GM10248 (cell line): ENCODE measurements around the gene CLK1.

Experiments used
- CTCF ChIA-PET: fragments of 300-600 bp; sonication (Branson Sonifier 250); formaldehyde crosslinking; extraction: SDS; loops from one replicate; lab custom pipeline; 2021; ENCODE audit warnings: antibody characterized with exemption; lab: Yijun Ruan, JAX
- POLR2A ChIA-PET: fragments of 350-650 bp; sonication (Branson Sonifier 250); formaldehyde crosslinking; extraction: SDS; loops from one replicate; lab custom pipeline; 2020; ENCODE audit warnings: antibody characterized with exemption; lab: Yijun Ruan, JAX
- DNase-seq: peaks from one replicate; pipeline ENCODE4 v3.0.0; 2012; ENCODE audit errors: extremely low spot score
- TF ChIP-seq, protein P1 (sequence below): IDR thresholded peaks from 2 replicates; pipeline ENCODE4 v1.5.1; 2012; ENCODE audit warnings: mild to moderate bottlenecking, low read depth; ENCODE audit errors: extremely low read depth, missing control alignments, control extremely low read depth

The CLK1 gene

GRCh38 chr2:200814276-200814815 is 50.1 kb downstream of the CLK1 start:
- TF ChIP-seq, protein P1, sequence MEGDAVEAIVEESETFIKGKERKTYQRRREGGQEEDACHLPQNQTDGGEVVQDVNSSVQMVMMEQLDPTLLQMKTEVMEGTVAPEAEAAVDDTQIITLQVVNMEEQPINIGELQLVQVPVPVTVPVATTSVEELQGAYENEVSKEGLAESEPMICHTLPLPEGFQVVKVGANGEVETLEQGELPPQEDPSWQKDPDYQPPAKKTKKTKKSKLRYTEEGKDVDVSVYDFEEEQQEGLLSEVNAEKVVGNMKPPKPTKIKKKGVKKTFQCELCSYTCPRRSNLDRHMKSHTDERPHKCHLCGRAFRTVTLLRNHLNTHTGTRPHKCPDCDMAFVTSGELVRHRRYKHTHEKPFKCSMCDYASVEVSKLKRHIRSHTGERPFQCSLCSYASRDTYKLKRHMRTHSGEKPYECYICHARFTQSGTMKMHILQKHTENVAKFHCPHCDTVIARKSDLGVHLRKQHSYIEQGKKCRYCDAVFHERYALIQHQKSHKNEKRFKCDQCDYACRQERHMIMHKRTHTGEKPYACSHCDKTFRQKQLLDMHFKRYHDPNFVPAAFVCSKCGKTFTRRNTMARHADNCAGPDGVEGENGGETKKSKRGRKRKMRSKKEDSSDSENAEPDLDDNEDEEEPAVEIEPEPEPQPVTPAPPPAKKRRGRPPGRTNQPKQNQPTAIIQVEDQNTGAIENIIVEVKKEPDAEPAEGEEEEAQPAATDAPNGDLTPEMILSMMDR: no peak
- no peak for DNase-seq
- ChIA-PET CTCF (interaction anchor here (0.9 to 1.5 kb wide), 5 partner anchors 12 to 418 kb away, joined by 3 to 6 read pairs (median 3); partner anchors contain the start of gene KCTD18), POLR2A (interaction anchor here (0.6 to 1.8 kb wide), 3 partner anchors 13 to 50 kb away, joined by 3 to 5 read pairs (median 3); partner anchors contain the start of gene CLK1)

- POLR2A ChIA-PET: interaction anchor here (1.0 to 1.4 kb wide), 2 partner anchors 15 kb away, joined by 3 read pairs; no protein-coding TSS in a partner anchor
- peak; percentile 63 for DNase-seq
Observed at GRCh38 chr2:200812122-200813022, 52.1 kb downstream of the CLK1 start.

GRCh38 chr2:200811333-200812121 is 52.9 kb downstream of the CLK1 start, which contains the start of gene BZW1:
BZW1 (plus strand) TSS chr2:200811910; CDS start chr2:200813218, 1,308 bp downstream.
- ChIA-PET POLR2A (interaction anchor here (1.0 kb wide), 1 partner anchor 16 kb away, joined by 3 read pairs; no protein-coding TSS in a partner anchor), CTCF (no interaction called here)
- DNase-seq: peak; percentile 97
- TF ChIP-seq, protein P1: no peak

More at GRCh38 chr2:200812122-200813022, 52.1 kb downstream of the CLK1 start:
- TF ChIP-seq, protein P1: peak; percentile 76
- CTCF ChIA-PET: no interaction called here

DNA sequence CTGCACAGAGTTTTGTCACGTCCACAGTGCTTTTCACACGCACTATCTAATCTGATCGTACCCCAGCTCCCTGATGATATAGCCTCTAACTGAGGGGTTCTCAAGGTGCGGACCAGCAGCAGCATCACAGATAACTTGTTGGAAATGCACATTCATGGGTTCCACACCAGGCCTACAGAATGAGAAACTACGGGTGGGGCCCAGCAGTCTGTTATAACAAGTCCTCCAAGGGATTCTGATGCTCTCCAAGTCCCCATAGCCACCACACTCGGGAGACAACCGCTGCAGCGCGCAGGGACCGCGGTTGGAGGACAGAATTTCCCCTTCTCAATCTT is 53.5 kb downstream of the CLK1 start:
- DNase-seq: no peak
- ChIA-PET CTCF (no interaction called here), POLR2A (interaction anchor here (1.0 kb wide), 1 partner anchor 17 kb away, joined by 3 read pairs; no protein-coding TSS in a partner anchor)
- TF ChIP-seq, protein P1: no peak

GRCh38 chr2:200810252-200810997 is 54.0 kb downstream of the CLK1 start:
- CTCF ChIA-PET: interaction anchor here (1.1 to 1.5 kb wide), 2 partner anchors 14 to 98 kb away, joined by 3 to 7 read pairs; no protein-coding TSS in a partner anchor
- POLR2A ChIA-PET: no interaction called here
- no peak for DNase-seq
- TF ChIP-seq, protein P1: no peak
